Activated CD8-positive, alpha-beta memory T cell treated with anti-CD3 and anti-CD28 coated beads, Interleukin-2, amount 50 U/mL, for 1 hour (primary cell): Measurements from ENCODE around the gene SGPP2.
"Not testable (repeated sequence)": the region's sequence is repeated elsewhere in the genome, so short reads cannot be mapped to it uniquely, and the experiment has no call there.

Experiments
- DNase-seq: peaks from one replicate; pipeline ENCODE4 v3.0.0-alpha.2; 2020; ENCODE audit errors: extremely low read depth

Gene SGPP2

DNA sequence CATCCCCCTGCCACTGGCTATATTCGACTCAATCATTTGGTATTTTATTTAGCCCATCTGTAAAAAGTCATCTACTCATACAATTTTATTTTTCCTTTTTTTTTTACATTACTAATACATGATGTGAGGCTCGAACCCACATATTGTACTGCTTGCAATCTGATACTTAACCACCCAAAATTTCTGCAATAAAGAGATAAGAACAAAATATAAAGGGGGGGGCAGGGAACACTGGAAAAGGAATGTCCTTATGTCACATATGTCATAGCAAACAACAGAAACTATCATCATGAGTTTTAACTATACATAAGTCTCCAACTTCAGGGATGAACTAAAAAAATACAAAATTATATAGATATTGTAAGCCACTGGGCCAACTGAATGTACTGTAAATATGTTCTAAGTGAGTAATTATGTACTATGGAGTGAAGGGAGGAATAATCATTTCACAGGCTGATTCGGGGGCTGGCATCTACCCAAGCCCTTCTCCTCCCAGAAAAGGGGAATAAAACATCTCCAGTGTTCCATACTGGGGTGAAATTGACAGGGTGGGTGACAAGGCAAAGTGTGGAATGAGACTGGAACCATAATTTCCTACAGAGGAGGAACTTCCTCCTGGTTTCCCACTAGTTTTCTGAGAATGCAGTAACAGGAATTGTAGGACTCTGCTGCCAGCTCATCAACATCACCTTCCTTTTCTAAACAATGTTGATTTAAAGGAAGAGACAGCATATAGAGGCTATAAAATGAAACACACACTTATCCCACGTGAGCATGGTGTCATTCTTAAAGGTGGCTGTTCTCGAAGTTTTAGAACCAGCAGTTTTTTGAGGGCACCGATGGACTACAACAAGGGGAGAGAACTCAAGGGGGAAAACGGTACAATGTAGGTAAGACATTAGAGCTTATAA, 152.1 kb downstream of the SGPP2 start:
- DNase-seq, result no peak

DNA sequence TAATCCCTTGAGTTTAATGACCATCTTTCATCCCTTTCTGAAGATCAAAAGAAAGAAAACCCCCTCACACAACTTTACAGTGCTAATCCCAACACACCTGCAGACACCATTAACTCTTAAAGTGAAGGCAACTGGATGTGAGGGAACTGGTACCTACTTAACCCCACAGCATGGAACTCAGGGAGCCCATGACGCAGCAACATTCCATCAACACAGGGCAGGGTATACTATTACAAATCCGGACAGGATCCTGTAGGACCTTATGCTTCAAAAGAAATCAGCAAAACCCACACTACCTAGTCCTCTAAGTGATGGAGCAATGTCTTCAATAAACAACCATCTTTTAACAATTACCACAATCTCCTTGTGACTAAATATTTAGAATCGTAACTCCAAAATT, 153.0 kb downstream of the SGPP2 start:
- DNase-seq, result no peak

DNA sequence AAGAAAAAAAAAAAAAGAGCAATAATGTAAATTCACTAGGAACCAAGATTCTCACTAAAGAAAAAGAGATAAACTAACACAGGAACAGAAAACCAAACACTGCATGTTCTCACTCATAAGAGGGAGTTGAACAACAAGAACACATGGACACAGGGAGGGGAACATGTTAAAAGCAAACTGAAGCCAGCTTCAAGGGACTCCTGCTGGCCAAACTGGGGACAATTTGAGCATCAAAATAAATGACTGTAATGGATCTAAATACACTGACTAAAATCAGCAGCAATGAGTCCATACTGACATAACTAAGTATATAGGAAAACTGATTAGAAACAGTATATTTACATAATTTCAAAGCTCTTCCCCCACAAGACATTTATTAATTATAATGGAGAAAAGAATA, 158.6 kb downstream of the SGPP2 start:
- no peak for DNase-seq

DNA sequence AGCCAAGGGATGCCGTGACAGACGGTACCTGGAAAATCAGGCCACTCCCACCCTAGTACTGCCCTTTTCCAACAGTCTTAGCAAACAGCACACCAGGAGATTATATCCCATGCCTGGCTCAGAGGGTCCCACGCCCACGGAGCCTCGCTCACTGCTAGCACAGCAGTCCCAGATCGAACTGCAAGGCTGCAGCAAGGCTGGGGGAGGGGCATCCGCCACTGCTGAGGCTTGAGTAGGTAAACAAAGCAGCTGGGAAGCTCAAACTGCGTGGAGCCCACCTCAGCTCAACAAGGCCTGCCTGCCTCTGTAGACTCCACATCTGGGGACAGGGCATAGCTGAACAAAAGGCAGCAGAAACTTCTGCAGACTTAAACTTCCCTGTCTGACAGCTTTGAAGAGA, 160.2 kb downstream of the SGPP2 start:
- not testable (repeated sequence) for DNase-seq

GRCh38 chr2:222591661-222592060, 167.3 kb downstream of the SGPP2 start:
- DNase-seq, result no peak

GRCh38 chr2:222592176-222592575, 167.8 kb downstream of the SGPP2 start:
- DNase-seq, result no peak

- DNase-seq, result no peak
Observed at GRCh38 chr2:222594679-222595078, 170.3 kb downstream of the SGPP2 start.

- DNase-seq, result no peak
Observed at GRCh38 chr2:222595581-222595980, 171.2 kb downstream of the SGPP2 start.

DNA sequence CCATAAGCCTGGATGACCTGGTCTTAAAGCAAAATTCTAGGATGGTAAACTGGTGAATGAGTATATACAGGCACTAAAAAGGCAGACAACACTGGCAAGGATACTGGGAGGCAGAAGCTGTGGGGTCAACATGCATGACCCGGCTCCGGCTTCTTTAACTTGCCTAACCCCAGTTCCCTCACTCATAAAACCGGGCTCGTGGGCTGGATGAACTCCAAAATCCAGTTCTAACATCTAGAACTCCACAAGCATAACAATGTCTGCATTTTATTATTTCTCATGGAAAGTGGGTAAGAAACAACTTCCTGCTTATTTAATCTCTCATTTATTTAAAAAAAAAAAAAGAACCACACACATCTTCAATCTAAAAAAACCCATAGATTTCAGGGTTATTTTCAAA, 174.3 kb downstream of the SGPP2 start:
- no peak for DNase-seq

DNA sequence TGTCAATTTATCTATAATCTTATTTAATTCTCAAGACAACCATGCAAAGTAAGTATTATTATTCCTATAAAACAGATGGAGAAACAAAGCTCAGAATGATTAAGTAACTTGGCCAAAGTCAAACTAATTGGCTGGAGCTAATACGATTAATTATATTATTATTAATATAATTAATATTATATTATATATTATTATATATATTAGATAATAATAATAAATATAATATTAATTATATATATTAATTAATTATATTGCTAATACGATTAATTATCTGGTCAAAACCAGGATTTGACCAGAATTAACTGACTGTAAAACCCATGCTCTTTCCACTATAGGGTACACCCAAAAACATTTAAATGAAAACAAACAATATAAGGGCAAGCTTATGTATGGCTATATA, 179.2 kb downstream of the SGPP2 start:
- no peak for DNase-seq

- DNase-seq, result no peak
Observed at GRCh38 chr2:222604749-222605515, 180.6 kb downstream of the SGPP2 start.

- no peak for DNase-seq
Observed at GRCh38 chr2:222606306-222606705, 182.0 kb downstream of the SGPP2 start.

- no peak for DNase-seq
Observed at GRCh38 chr2:222608081-222608480, 183.7 kb downstream of the SGPP2 start.

DNA sequence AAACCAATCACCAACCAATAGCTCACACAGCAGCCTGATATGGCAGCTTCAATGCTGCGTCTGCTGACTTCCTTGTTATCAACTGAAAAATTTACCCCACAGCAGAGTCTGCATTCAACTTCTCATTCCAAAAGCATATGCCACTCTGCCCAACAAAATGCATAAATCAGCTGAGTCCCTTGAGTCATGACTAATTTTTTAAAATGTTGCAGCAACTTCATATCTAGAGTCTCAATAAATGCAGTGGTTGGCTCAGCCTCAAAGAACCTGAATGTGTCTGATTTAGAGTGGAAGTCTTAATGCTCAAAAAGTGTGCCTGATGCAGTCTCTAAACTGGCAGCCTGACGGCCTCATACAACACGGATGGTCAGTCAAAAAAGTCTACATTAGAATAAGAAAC, 185.0 kb downstream of the SGPP2 start:
- no peak for DNase-seq
